GM18507 (cell line): Measurements from ENCODE around the gene CDH4.

Experiments
- DNase-seq: peaks from one replicate; pipeline ENCODE4 v3.0.0; 2011; ENCODE audit warnings: low read depth; ENCODE audit not compliant: insufficient read length; ENCODE audit errors: extremely low spot score
- FAIRE-seq: peaks from 2 replicates; lab custom pipeline; 2011; peaks lifted over from hg19 to GRCh38; lab: Jason Lieb, UNC

The CDH4 gene

DNA sequence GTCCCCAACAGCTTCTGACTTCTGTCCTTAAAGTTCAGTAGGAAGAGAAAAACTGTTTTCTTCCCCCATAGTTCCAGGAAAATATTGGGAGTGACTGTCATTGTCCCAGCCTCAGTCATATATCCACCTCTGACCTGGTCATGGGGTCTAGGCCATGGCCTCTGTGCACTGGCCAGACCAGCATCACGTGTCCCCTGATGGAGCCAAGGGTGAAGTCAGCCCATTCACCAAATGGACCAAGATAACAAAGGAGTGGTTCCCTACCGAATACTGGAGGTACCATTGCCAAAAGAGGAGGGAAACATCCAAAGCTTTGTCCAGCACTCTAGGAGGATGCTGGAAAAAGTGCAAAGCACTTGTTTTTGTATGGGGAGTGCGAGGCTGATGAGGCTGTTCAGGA is 418.2 kb downstream of the CDH4 start:
- no peak for FAIRE-seq

GRCh38 chr20:61671559-61671958 is 419.5 kb downstream of the CDH4 start:
- FAIRE-seq (no peak), DNase-seq (no peak)

More for the DNA sequence above, 418.2 kb downstream of the CDH4 start:
- no peak for DNase-seq

- no peak for FAIRE-seq
- no peak for DNase-seq
Observed at GRCh38 chr20:61673152-61673847, 421.2 kb downstream of the CDH4 start.

DNA sequence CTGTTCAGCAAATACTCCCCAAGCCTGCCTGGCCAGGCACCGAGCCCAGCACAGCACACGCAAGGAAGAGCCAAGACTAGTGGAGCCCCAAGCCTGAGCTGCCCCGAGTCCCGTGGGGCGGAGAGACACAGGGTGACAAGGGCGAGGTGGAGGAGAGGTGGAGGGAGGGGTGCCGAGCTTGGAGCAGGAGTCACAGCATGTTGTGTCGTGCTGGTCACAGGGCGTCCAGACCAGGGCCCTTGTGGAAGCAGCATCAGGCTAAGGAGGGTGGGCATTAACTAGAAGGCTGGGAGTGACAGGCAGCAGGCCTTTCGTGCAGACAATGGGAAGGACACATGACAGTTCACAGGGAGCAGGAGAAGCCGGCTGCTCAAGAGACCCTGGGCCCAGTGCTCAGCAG is 422.1 kb downstream of the CDH4 start:
- FAIRE-seq (no peak), DNase-seq (no peak)

DNA sequence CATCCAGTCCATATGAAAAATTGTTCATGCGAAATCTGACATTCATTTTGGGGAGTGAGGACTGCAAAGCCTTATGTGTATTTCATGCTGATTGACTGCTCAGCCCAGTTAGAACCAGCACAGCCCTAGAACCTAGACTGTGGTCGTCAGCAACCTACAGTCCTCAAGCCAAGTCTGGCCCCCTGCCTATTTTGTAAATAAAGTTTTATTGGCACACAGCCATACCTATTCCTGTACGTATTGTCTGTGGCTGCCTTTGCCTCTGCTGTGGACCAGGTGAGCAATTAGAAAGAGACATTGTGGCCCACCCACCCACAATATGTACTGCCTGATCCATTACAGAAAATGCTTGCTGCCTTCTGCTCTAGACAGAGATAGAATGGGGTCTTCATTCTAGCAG is 422.6 kb downstream of the CDH4 start:
- FAIRE-seq (no peak), DNase-seq (no peak)

DNA sequence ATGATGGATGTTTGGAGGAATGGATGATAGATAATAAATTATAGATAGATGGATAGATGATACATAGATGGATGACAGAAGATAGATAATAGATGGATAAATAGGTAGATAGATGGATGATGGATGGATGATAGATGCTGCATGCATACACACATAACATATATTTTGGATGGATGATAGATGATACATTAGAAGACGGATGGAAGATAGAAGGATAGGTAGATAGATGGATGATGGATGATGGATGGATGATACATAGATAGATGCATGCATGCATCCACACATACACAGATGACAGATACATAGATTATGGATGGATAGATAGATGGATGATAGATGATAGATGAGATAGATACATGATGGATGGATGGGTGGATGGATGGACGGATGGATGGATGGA is 425.9 kb downstream of the CDH4 start:
- FAIRE-seq (no peak), DNase-seq (no peak)

DNA sequence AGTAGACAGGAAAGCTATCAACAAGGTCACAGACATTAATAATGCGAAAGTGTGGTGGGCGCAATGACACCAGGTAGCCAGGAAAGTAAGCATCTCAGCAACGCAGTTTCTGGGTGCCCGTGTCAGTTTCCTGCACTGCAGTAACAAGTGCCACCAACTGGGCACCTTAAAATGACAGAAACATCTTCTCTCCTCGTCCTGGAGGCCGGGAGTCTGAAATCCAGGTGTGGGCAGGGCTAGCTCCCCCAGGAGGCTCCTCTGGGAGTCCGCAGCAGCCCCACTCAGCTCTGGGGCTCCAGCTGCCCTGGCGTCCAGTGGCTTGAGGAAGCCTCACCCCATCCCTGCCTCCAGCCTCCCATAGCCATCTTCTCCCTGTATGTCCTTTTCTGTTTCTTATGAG is 426.4 kb downstream of the CDH4 start:
- no peak for DNase-seq
- no peak for FAIRE-seq

GRCh38 chr20:61679473-61679872 is 427.4 kb downstream of the CDH4 start:
- DNase-seq (no peak), FAIRE-seq (no peak)

GRCh38 chr20:61680096-61680495 is 428.0 kb downstream of the CDH4 start:
- FAIRE-seq, result no peak
- DNase-seq, result no peak

DNA sequence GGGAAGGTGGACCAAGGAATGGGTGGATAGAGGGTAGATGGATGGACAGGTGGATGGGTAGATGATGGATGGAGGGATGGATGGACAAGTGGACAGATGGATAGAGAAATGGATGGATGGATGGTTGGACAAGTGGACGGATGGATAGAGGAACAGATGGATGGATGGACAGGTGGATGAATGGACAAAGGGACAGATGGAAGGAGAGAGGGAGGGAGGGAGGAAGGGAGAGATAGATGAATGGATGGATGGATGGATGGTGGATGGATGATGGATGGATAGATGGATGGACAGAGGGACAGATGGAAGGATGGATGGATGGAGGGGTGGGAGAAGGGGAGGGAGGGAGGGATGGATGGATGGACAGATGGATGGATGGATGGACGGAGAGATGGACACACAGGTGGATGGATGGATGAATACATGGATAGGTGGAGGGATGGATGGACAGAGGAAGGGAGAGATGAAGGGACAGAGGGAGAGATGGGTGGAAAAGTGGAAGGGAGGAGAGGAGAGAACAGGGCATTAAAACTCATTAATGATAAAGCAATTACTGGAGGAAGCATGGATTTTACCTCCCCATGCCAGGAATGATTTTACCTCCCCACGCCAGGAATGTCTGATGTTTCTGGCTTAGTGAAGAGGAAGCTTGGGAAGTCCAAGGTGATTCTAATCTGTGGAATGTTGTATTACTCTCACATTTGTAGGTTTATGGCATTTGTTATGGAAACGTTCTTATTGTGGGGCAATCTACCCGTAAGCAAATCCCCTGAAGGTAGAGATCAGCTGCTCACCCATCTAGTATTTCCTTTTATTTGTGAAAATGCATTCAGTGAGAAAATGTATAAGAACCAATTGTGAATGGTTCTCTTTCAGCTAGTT is 430.3 kb downstream of the CDH4 start:
- FAIRE-seq (no peak), DNase-seq (no peak)

- FAIRE-seq, result no peak
Observed at GRCh38 chr20:61682996-61683681, 431.1 kb downstream of the CDH4 start.

GRCh38 chr20:61683721-61684120 is 431.7 kb downstream of the CDH4 start:
- no peak for DNase-seq
- no peak for FAIRE-seq

More at GRCh38 chr20:61682996-61683681, 431.1 kb downstream of the CDH4 start:
- DNase-seq, result no peak

DNA sequence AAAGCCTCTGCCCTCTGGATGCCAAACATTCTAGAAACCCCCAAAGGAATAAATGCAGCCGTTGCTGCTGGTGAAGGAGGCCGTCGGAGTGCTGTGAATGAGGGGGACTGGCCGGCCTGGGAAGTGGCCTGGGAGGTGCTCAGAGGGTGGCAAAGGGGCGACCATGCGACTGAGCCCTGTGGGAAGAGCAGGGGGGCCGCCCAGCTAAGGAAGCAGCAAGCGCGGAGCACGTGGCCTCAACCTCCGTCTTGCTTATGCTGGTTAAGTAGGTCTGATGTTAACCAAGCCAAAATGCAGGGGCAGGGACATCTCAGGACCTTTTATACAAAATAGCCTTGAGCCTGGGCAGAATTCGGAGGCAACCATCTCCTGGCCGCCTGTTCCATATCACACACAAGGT is 432.1 kb downstream of the CDH4 start:
- no peak for FAIRE-seq

DNA sequence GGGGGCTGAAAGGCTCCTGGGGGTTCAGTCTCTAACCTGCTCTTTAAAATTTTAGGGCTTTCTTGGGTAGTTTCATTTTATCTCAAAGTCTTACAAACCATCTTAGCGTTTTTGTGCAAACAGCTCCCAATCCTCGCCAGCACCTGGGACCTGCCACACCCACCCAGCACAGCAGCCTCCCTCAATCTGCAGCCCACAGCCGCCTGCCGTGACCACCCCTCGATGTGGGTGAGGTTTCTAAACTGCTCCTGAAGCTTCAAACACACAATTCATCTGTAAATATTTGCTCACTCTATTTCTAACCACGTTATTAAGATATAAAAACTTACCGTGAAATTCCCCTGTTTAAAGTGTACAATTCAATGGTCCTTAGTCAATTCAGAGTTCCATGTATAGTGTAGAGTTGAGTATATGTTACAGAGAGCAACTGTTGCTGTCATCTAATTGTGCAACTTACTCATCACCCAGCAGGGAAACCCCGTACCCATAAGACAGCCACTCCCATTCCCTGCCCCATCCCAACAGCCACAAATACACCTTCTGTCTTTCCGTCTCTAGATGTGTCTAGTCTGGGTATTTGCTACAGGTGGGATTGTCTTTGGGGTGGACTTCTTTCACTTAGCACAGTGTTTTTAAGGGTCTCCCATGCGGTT is 432.6 kb downstream of the CDH4 start:
- no peak for FAIRE-seq

More for the DNA sequence above, 432.1 kb downstream of the CDH4 start:
- no peak for DNase-seq

DNA sequence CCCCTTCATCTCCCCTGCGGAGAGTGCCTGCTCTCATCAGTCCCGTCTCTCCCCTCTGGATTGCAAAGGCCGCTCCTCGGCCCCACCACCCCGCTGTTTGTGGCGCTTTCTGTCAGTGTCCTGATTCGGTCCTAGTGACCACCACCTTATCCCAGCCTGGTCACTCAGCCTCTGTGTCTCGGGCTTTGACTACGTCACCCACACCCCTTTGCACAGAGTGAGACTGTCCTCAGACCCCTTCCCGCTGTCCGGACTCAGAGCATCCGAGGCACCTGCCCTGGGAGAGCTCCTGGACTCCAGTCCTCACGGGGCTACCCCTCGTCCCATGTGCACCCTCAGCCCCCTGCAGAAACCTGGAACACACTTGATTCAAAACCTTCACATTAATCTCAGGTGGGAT is 433.4 kb downstream of the CDH4 start:
- DNase-seq (no peak), FAIRE-seq (no peak)

More for the DNA sequence above, 432.6 kb downstream of the CDH4 start:
- DNase-seq, result no peak

DNA sequence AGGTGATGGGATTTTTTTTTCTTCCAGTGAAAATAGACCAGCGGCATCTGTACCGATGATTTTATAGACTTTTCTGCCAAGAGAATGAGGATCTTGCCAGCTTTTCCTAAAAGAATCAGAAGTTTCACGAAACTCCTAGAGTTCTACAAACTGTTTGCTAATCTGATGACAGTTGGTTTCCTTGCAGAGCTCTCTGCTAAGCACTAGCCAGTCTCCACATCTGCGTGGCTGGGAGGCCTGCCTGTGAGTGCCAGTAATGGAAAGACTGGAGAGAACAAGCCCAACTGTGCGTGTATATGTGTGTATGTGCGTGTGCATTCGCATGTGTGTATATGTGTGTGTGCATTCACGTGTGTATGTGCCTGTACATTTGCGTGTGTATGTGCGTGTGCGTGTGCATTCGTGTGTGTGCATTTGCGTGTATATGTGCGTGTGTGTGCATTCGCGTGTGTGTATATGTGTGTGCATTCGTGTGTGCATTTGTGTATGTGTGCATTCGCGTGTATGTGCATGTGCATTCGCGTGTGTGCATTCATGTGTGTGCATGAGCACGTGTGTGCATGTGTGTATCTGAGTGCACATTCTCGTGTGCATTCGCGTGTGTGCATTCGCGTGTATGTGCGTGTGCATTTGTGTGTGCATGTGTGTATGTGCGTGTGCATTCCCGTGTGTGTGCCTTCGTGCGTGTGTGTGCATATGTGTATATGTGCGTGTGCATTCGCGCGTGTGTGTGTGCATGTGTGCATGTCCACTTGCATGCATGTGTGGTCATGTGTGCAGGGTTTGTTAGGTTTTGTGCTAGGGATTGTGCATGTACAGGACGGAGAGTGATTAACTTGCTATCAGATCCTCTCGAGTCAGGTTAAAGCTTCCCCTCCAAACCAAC is 434.2 kb downstream of the CDH4 start:
- no peak for FAIRE-seq

DNA sequence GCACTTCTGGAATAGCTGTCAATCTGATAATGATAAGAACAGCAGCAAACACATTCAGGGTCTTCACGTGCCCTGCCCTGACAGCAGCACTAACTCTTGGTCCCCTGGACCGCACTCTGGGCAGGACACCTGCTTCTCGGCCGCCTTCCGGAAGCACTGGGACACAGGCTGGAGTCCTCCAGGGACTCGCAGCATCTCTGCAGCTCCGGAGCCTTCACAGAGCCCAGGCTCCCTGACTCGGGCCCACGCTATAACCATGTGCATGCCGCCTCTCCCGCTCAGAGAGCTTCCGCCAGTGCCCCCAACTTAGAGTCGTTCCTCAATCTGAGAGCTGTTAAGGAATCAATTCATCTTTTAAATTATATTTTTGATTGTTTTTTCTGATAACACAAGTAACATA is 436.4 kb downstream of the CDH4 start:
- DNase-seq (no peak), FAIRE-seq (no peak)

More for the DNA sequence above, 434.2 kb downstream of the CDH4 start:
- no peak for DNase-seq

GRCh38 chr20:61690150-61690549 is 438.1 kb downstream of the CDH4 start:
- DNase-seq, result no peak
- FAIRE-seq, result no peak
